ENCODE data around the gene PDE9A.

Gene PDE9A

GRCh38 chr21:42642219-42642745 lies 11.1 kb upstream of the PDE9A start:
- no peak for DNase-seq (ENCODE audit: low read depth in 2 of 2)

GRCh38 chr21:42644223-42645208 lies 8.9 kb upstream of the PDE9A start:
- no peak for DNase-seq (ENCODE audit: low read depth in 2 of 2)

- no peak for DNase-seq (ENCODE audit: low read depth in 2 of 2)
Measured at GRCh38 chr21:42645211-42646075, 8.0 kb upstream of the PDE9A start.

GRCh38 chr21:42646076-42646825 lies 7.2 kb upstream of the PDE9A start:
- DNase-seq (ENCODE audit: low read depth in 2 of 2) = no peak

- no peak for DNase-seq (ENCODE audit: low read depth in 2 of 2)
Measured at GRCh38 chr21:42646836-42647235, 6.6 kb upstream of the PDE9A start.

GRCh38 chr21:42648606-42649005 lies 4.8 kb upstream of the PDE9A start:
- no peak for DNase-seq (ENCODE audit: low read depth in 2 of 2)

GRCh38 chr21:42649122-42650032 lies 4.0 kb upstream of the PDE9A start:
- DNase-seq (ENCODE audit: low read depth in 2 of 2) = no peak

GRCh38 chr21:42650033-42650370 lies 3.4 kb upstream of the PDE9A start:
- DNase-seq (ENCODE audit: low read depth in 2 of 2) = no peak

- DNase-seq (ENCODE audit: low read depth in 2 of 2) = no peak
Measured at GRCh38 chr21:42650441-42651421, 2.7 kb upstream of the PDE9A start.

GRCh38 chr21:42651515-42652401 lies 1.7 kb upstream of the PDE9A start:
- DNase-seq (ENCODE audit: low read depth in 2 of 2) = no peak

GRCh38 chr21:42652527-42653230 lies 742 bp upstream of the PDE9A start:
- no peak for DNase-seq (ENCODE audit: low read depth in 2 of 2)

- DNase-seq (ENCODE audit: low read depth in 2 of 2) = no peak
Measured at GRCh38 chr21:42654179-42654912, 925 bp downstream of the PDE9A start.

- no peak for DNase-seq (ENCODE audit: low read depth in 2 of 2)
Measured at GRCh38 chr21:42654913-42655795, 1.7 kb downstream of the PDE9A start.

GRCh38 chr21:42655796-42656770 lies 2.7 kb downstream of the PDE9A start:
- no peak for DNase-seq (ENCODE audit: low read depth in 2 of 2)

- no peak for DNase-seq (ENCODE audit: low read depth in 2 of 2)
Measured at GRCh38 chr21:42656872-42657271, 3.5 kb downstream of the PDE9A start.

All from stimulated activated CD8-positive, alpha-beta memory T cell treated with anti-CD3 and anti-CD28 coated beads, Interleukin-15, amount 100 ng/mL, for 4 hours (primary cell).